GF-D8 (cell line): ENCODE data around the gene SCRT2.
"Not testable (repeated sequence)": the region's sequence is repeated elsewhere in the genome, so short reads cannot be mapped to it uniquely, and the experiment has no call there.

Source experiments
- DNase-seq: peaks from one replicate; lab custom pipeline; 2025; lab: John Stamatoyannopoulos, UW

Gene SCRT2

GRCh38 chr20:675453-676314 is at the start of gene SCRT2:
Gene SCRT2, minus strand, starts transcription at chr20:675802. Its CDS starts 201 bp downstream, at chr20:675601.
- DNase-seq: no peak

GRCh38 chr20:724797-725196 is 49.2 kb upstream of the SCRT2 start:
- DNase-seq: not testable (repeated sequence)

- DNase-seq: no peak
Observed at GRCh38 chr20:723756-724155, 48.2 kb upstream of the SCRT2 start.

GRCh38 chr20:722822-723644 is 47.4 kb upstream of the SCRT2 start:
- DNase-seq: no peak

- DNase-seq: no peak
Observed at GRCh38 chr20:721876-722275, 46.3 kb upstream of the SCRT2 start.

GRCh38 chr20:719816-720215 is 44.2 kb upstream of the SCRT2 start:
- DNase-seq: no peak

GRCh38 chr20:719068-719467 is 43.5 kb upstream of the SCRT2 start:
- no peak for DNase-seq

GRCh38 chr20:717832-718231 is 42.2 kb upstream of the SCRT2 start:
- no peak for DNase-seq

- DNase-seq: no peak
Observed at GRCh38 chr20:717271-717670, 41.7 kb upstream of the SCRT2 start.

- DNase-seq: no peak
Observed at GRCh38 chr20:714453-714852, 38.9 kb upstream of the SCRT2 start.

- DNase-seq: no peak
Observed at GRCh38 chr20:711576-711975, 36.0 kb upstream of the SCRT2 start.

- DNase-seq: no peak
Observed at GRCh38 chr20:710780-711450, 35.3 kb upstream of the SCRT2 start.

- DNase-seq: no peak
Observed at GRCh38 chr20:709991-710779, 34.6 kb upstream of the SCRT2 start.

- no peak for DNase-seq
Observed at GRCh38 chr20:709423-709822, 33.8 kb upstream of the SCRT2 start.

GRCh38 chr20:708956-709355 is 33.4 kb upstream of the SCRT2 start:
- DNase-seq: no peak

- DNase-seq: no peak
Observed at GRCh38 chr20:707451-708110, 32.0 kb upstream of the SCRT2 start.

GRCh38 chr20:706366-706885 is 30.8 kb upstream of the SCRT2 start:
- no peak for DNase-seq

GRCh38 chr20:704726-705125 is 29.1 kb upstream of the SCRT2 start:
- DNase-seq: no peak

GRCh38 chr20:703426-703825 is 27.8 kb upstream of the SCRT2 start:
- no peak for DNase-seq

GRCh38 chr20:703006-703405 is 27.4 kb upstream of the SCRT2 start:
- no peak for DNase-seq
